Measurements from ENCODE around the gene GPR78. TPM values are rescaled to one million over a fixed set of nuclear protein-coding genes. Genes with fewer than 3 reads are reported as not detected.

Gene GPR78
- polyA plus RNA-seq, 1 donor (not counting 4 experiments of a cell fraction or from before 2014, with no cell fraction given): not detected

DNA sequence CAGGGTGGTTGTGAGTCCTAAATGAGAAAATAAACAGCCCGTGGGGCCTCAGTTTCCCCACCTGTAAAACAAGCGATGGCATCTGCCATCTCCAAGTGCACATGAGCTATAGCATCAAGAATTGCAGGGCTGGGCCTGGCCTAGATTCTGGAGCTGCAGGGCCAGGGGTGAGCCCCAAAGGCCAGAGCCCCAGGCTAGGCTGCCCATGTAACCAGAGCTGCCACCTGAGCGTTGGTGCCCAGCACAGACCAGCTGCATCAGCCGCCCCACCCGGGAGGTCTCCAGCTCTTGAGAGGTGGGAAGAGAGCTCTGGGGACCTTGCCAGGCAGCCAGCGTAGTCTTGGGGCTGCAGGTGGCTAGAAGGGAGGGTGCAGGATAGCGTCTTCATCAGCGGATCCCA is 27.0 kb upstream of the GPR78 start:
- Histone ChIP-seq H3K4me3 (ENCODE audit: control insufficient read depth in 2 of 3, extremely low read depth in 1 of 3, insufficient read depth in 2 of 3, low read depth in 1 of 3, low read length in 3 of 3) (no peak overlapping the region), H3K36me3 (ENCODE audit: control insufficient read depth in 2 of 2, extremely low read depth in 1 of 2, insufficient read depth in 2 of 2, low read length in 2 of 2) (no peaks in the 10 kb centered on the region), H3K27ac (ENCODE audit: control insufficient read depth, insufficient read depth, low read length) (no peak overlapping the region), H3K9ac (ENCODE audit: control insufficient read depth, extremely low read depth, insufficient read depth, low read length) (no peak overlapping the region), H3K79me2 (ENCODE audit: control insufficient read depth, insufficient read depth, low read length) (no peaks in the 10 kb centered on the region), H3K9me1 (ENCODE audit: control insufficient read depth, extremely low read depth, insufficient read depth, low read length) (no peaks in the 10 kb centered on the region), H2AFZ (ENCODE audit: control insufficient read depth, low read length) (no peak overlapping the region), H4K20me1 (ENCODE audit: control insufficient read depth, extremely low read depth, insufficient read depth, low read length) (no peaks in the 10 kb centered on the region), H3K4me2 (ENCODE audit: control insufficient read depth, extremely low read depth, insufficient read depth, low read depth, low read length) (no peak overlapping the region), H3K9me3 (ENCODE audit: control insufficient read depth, low read depth, low read length) (no peaks in the 10 kb centered on the region), H3K27me3 (ENCODE audit: control insufficient read depth, extremely low read depth, insufficient read depth, low read length) (peaks cover 9% of the 10 kb centered on the region), H3K4me1 (ENCODE audit: control insufficient read depth, extremely low read depth, insufficient read depth, low read length) (peaks cover under 1% of the 10 kb centered on the region)
- TF ChIP-seq, protein P1, sequence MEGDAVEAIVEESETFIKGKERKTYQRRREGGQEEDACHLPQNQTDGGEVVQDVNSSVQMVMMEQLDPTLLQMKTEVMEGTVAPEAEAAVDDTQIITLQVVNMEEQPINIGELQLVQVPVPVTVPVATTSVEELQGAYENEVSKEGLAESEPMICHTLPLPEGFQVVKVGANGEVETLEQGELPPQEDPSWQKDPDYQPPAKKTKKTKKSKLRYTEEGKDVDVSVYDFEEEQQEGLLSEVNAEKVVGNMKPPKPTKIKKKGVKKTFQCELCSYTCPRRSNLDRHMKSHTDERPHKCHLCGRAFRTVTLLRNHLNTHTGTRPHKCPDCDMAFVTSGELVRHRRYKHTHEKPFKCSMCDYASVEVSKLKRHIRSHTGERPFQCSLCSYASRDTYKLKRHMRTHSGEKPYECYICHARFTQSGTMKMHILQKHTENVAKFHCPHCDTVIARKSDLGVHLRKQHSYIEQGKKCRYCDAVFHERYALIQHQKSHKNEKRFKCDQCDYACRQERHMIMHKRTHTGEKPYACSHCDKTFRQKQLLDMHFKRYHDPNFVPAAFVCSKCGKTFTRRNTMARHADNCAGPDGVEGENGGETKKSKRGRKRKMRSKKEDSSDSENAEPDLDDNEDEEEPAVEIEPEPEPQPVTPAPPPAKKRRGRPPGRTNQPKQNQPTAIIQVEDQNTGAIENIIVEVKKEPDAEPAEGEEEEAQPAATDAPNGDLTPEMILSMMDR (optimal IDR thresholded peaks at IDR 0.05 in 1 of 3, IDR thresholded peaks at IDR 0.05 in 1 of 3, conservative IDR thresholded peaks at IDR 0.05 in 1 of 3; ENCODE audit: extremely low read depth in 1 of 3, insufficient read depth in 2 of 3, low read length in 3 of 3): no peak
- TF ChIP-seq EZH2 (IDR thresholded peaks at IDR 0.05; ENCODE audit: low read length): no peak
- dilution Hi-C loops (cut with MboI; ENCODE audit: extremely low pct_ligation_motif_present, low sequenced_read_pairs): no loop called here
- FAIRE-seq (no peak), DNase-seq (ENCODE audit: low read depth, low spot score) (no peak)

DNA sequence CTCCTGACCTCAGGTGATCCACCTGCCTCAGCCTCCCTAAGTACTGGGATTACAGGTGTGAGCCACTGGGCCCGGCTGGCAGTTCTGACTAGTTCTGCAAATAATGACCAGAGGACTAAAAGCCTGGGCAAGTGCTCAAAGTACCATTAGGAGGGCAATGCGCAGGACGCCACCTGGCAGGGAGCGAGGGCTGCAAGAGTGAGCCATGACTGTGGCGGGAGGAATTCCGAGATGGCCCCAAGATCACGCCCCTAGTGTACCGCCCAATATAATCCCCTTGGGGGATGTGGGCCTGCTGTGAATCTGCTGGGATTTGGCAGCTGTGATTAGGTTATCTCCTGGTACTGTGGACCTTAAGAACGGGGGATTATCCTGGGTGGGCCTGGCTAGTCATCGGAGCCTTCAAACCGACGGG is 26.2 kb upstream of the GPR78 start:
- Histone ChIP-seq H3K27ac (ENCODE audit: control insufficient read depth, insufficient read depth, low read length) (no peak overlapping the region), H4K20me1 (ENCODE audit: control insufficient read depth, extremely low read depth, insufficient read depth, low read length) (no peaks in the 10 kb centered on the region), H3K36me3 (ENCODE audit: control insufficient read depth in 2 of 2, extremely low read depth in 1 of 2, insufficient read depth in 2 of 2, low read length in 2 of 2) (no peaks in the 10 kb centered on the region), H3K9ac (ENCODE audit: control insufficient read depth, extremely low read depth, insufficient read depth, low read length) (no peak overlapping the region), H3K9me1 (ENCODE audit: control insufficient read depth, extremely low read depth, insufficient read depth, low read length) (no peaks in the 10 kb centered on the region), H3K4me1 (ENCODE audit: control insufficient read depth, extremely low read depth, insufficient read depth, low read length) (no peaks in the 10 kb centered on the region), H3K79me2 (ENCODE audit: control insufficient read depth, insufficient read depth, low read length) (no peaks in the 10 kb centered on the region), H3K4me2 (ENCODE audit: control insufficient read depth, extremely low read depth, insufficient read depth, low read depth, low read length) (no peak overlapping the region), H3K9me3 (ENCODE audit: control insufficient read depth, low read depth, low read length) (no peaks in the 10 kb centered on the region), H3K4me3 (ENCODE audit: control insufficient read depth in 2 of 3, extremely low read depth in 1 of 3, insufficient read depth in 2 of 3, low read depth in 1 of 3, low read length in 3 of 3) (no peak overlapping the region), H3K27me3 (ENCODE audit: control insufficient read depth, extremely low read depth, insufficient read depth, low read length) (peaks cover 9% of the 10 kb centered on the region), H2AFZ (ENCODE audit: control insufficient read depth, low read length) (no peak overlapping the region)
- TF ChIP-seq, protein P1 (optimal IDR thresholded peaks at IDR 0.05 in 1 of 3, IDR thresholded peaks at IDR 0.05 in 1 of 3, conservative IDR thresholded peaks at IDR 0.05 in 1 of 3; ENCODE audit: extremely low read depth in 1 of 3, insufficient read depth in 2 of 3, low read length in 3 of 3): no peak
- no peak for TF ChIP-seq EZH2 (IDR thresholded peaks at IDR 0.05; ENCODE audit: low read length)
- DNase-seq (ENCODE audit: low read depth, low spot score): no peak
- dilution Hi-C loops (cut with MboI; ENCODE audit: extremely low pct_ligation_motif_present, low sequenced_read_pairs): no loop called here
- no peak for FAIRE-seq
